Left ventricle myocardium inferior (tissue), 1 donor: ENCODE data around the gene TTC9B. TPM values are rescaled to one million over a fixed set of nuclear protein-coding genes. Genes with fewer than 3 reads are reported as not detected.

Experiments used
- DNase-seq: peaks from one replicate; pipeline ENCODE4 v3.0.0-alpha.2; 2020
- H3K27ac ChIP-seq: fragments of 200-600 bp; replicated peaks from 2 replicates; pipeline ENCODE4 v1.8.0; 2021
- H3K27me3 ChIP-seq: fragments of 200-600 bp; 2 replicates; pipeline ENCODE4 v1.8.0; 2021; ENCODE audit warnings: low read depth
- H3K36me3 ChIP-seq: fragments of 200-600 bp; 2 replicates; pipeline ENCODE4 v1.8.0; 2021
- H3K4me1 ChIP-seq: fragments of 200-600 bp; 2 replicates; pipeline ENCODE4 v1.8.0; 2021
- H3K4me3 ChIP-seq: fragments of 200-600 bp; 2 replicates; pipeline ENCODE4 v1.8.0; 2021; ENCODE audit warnings: mild to moderate bottlenecking, moderate library complexity
- H3K9me3 ChIP-seq: fragments of 200-600 bp; replicated peaks from 2 replicates; pipeline ENCODE4 v1.8.0; 2021
- intact Hi-C: fragments of 100-400 bp; cut with micrococcal nuclease; formaldehyde crosslinking; loops from one replicate; pipeline ENCODE4 v1.11.0; 2022
- total RNA-seq: library from RNA; stranded (reverse); fragmentation: NEBNext Ultra II Directional; extraction: Animal tissue kit (Norgen Biotek cat#: 25700); gene quantifications from one replicate; pipeline ENCODE4 v1.2.1, GENCODE V29; 2021
- TF ChIP-seq, protein P1 (sequence below): fragments of 200-600 bp; IDR thresholded peaks from 2 replicates; pipeline ENCODE4 v1.8.0; 2021; ENCODE audit warnings: antibody characterized with exemption, mild to moderate bottlenecking, borderline replicate concordance
- donor health status: DM: no; HTN: yes; CAD: no; lungs with severe emphysema.

TTC9B gene
- total RNA-seq, 1 donor from 2014 or later = not detected

DNA sequence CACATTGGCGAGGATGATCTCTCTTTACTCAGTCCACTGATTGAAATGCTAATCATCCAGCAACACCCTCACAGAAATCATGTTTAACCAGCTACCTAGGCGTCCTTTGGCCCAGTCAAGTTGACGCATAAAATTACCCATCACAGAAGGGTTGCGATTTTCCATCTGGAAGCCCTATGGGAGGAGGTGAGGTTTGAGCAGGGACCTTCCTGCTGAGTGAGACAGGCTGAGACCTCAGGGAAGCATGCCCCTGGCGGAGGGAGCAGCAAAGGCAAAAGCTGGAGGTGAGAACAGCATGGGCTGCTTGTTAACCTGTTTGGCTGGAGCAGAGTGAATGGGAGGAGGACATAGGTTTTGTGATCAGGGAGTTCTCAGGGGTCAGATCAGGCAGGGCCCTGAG, 7.3 kb downstream of the TTC9B start:
- DNase-seq = no peak
- Histone ChIP-seq H3K27ac (no peak overlapping the region), H3K4me3 (no peak overlapping the region), H3K4me1 (no peaks in the 10 kb centered on the region), H3K36me3 (peaks cover 50% of the 10 kb centered on the region), H3K27me3 (peaks cover 5% of the 10 kb centered on the region), H3K9me3 (no peaks in the 10 kb centered on the region)
- intact Hi-C loops = no loop called here
- TF ChIP-seq, protein P1, sequence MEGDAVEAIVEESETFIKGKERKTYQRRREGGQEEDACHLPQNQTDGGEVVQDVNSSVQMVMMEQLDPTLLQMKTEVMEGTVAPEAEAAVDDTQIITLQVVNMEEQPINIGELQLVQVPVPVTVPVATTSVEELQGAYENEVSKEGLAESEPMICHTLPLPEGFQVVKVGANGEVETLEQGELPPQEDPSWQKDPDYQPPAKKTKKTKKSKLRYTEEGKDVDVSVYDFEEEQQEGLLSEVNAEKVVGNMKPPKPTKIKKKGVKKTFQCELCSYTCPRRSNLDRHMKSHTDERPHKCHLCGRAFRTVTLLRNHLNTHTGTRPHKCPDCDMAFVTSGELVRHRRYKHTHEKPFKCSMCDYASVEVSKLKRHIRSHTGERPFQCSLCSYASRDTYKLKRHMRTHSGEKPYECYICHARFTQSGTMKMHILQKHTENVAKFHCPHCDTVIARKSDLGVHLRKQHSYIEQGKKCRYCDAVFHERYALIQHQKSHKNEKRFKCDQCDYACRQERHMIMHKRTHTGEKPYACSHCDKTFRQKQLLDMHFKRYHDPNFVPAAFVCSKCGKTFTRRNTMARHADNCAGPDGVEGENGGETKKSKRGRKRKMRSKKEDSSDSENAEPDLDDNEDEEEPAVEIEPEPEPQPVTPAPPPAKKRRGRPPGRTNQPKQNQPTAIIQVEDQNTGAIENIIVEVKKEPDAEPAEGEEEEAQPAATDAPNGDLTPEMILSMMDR = no peak

DNA sequence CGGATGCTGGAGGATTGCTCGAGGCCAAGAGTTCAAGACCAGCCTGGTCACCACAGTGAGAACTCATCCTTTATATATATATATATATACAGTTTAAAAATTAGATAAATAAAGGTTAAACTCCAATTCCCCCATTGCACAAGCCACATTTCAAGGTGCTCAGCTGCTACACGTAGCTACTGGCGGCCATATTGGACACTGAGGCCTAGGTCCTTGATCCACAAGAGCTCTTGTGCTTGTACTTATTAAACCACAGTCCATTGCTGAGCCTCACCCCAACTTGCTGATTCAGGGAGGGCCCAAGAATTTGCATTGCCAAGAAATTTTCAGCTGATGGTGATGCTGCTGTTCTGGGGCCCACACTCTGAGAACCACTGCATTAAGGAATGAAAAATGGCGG, 9.6 kb downstream of the TTC9B start:
- no peak for DNase-seq
- intact Hi-C loops = no loop called here
- Histone ChIP-seq H3K27ac (no peak overlapping the region), H3K4me3 (no peak overlapping the region), H3K4me1 (no peaks in the 10 kb centered on the region), H3K27me3 (no peaks in the 10 kb centered on the region), H3K9me3 (peaks cover 8% of the 10 kb centered on the region), H3K36me3 (peaks cover 71% of the 10 kb centered on the region)
- TF ChIP-seq, protein P1 = no peak

DNA sequence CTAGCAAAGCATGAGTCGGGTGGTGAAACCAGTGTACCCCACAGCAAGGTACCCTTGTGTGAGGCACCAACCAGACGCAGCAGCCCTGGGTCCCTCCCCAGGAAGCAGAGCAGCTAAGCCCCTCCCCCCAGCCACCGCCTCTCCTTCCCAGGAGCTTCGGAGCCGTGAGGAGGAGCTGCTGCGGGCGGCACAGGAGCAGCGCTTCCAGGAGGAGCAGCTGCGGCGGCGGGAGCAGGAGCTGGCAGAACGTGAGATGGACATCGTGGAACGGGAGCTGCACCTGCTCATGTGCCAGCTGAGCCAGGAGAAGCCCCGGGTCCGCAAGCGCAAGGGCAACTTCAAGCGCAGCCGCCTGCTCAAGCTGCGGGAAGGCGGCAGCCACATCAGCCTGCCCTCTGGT, 12.4 kb downstream of the TTC9B start:
- Histone ChIP-seq H3K4me3 (no peak overlapping the region), H3K36me3 (peaks cover 65% of the 10 kb centered on the region), H3K27ac (no peak overlapping the region), H3K9me3 (peaks cover 8% of the 10 kb centered on the region), H3K4me1 (no peaks in the 10 kb centered on the region), H3K27me3 (no peaks in the 10 kb centered on the region)
- TF ChIP-seq, protein P1 = no peak
- intact Hi-C loops = no loop called here
- DNase-seq = no peak

DNA sequence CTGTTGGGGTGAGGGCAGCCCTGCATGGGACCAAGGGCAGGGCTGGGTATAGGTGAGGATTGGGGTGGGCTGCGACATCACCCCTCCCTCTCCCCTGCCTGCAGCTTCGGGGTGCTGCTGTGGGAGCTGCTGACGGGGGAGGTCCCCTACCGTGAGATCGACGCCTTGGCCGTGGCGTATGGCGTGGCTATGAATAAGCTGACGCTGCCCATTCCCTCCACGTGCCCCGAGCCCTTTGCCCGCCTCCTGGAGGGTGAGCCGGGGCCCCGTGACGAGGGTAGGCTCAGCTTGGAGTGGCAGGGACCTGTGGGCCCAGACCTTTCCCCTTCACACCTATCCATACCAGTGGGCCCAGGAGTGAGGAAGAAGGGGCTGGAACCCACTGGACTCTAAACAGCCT, 13.8 kb downstream of the TTC9B start:
- H3K36me3 ChIP-seq = peaks cover 52% of the 10 kb centered on the region
- no peak for DNase-seq

DNA sequence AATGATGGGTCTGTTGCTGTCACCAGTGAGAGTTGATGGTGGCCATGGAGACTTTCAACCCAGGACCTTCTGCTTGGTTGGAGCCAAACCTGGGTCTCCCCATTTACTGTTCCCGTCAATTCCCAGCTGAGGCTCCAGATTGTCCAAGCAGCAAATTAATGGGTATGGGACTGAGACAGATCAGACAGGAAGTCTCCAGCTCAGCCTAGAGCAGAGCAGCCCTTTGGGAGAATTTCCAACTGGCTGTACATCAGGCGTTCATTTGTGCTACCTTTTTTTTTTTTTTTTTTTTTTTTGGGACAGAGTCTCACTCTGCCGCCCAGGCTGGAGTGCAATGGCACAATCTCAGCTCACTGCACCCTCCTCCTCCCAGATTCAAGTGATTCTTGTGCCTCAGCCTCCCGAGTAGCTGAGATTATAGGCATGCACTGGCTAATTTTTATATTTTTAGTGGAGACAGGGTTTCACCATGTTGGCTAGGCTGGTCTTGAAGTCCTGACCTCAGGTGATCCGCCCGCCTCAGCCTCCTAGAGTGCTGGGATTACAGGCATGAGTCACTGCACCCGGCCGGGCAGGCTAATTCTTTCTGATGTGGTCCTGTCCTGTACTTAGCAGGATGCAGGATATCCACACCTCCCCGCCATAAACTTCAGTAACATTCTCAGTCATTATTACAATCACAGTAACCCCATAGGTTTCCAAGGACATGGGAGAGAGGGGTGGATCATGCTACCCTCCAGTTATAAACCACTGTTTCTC, 17.7 kb downstream of the TTC9B start:
- H3K4me3 ChIP-seq = no peak overlapping the region
- H3K4me1 ChIP-seq = no peaks in the 10 kb centered on the region
- H3K36me3 ChIP-seq = peaks cover 43% of the 10 kb centered on the region
- DNase-seq = no peak
- H3K27me3 ChIP-seq = no peaks in the 10 kb centered on the region
- H3K27ac ChIP-seq = no peak overlapping the region
- intact Hi-C loops = no loop called here
- H3K9me3 ChIP-seq = peaks cover 5% of the 10 kb centered on the region
- TF ChIP-seq, protein P1 = no peak

More for the DNA sequence above, 13.8 kb downstream of the TTC9B start:
- peaks cover 8% of the 10 kb centered on the region for H3K9me3 ChIP-seq
- TF ChIP-seq, protein P1 = no peak
- no peak overlapping the region for H3K4me3 ChIP-seq
- H3K27me3 ChIP-seq = no peaks in the 10 kb centered on the region
- no peak overlapping the region for H3K27ac ChIP-seq
- H3K4me1 ChIP-seq = no peaks in the 10 kb centered on the region
- intact Hi-C loops = no loop called here
